Measurements from ENCODE around the gene DLK2. TPM values are rescaled to one million over a fixed set of nuclear protein-coding genes. Genes with fewer than 3 reads are reported as not detected.
A peak's percentile ranks its signal among the peaks of the same experiment; 100 is the strongest.

DLK2 gene
- total RNA-seq, 2 experiments from 2014 or later, result 0.19 to 0.36 TPM

- no peak overlapping the region for H3K4me3 ChIP-seq (ENCODE audit: low read length)
- ChIA-PET CTCF (no interaction called here), POLR2A (no interaction called here)
- peaks cover 48% of the 10 kb centered on the region for H3K36me3 ChIP-seq (ENCODE audit: insufficient read depth, low read length)
- no peak for TF ChIP-seq CTCF (IDR thresholded peaks at IDR 0.05)
- Mint-ChIP-seq H3K27ac (no peak overlapping the region), H3K27me3 (no peaks in the 10 kb centered on the region), H3K9me3 (no peaks in the 10 kb centered on the region), H3K4me1 (ENCODE audit: low read depth) (peaks cover 17% of the 10 kb centered on the region), H3K36me3 (ENCODE audit: low read depth) (peaks cover 56% of the 10 kb centered on the region), H3K4me3 (peak overlapping the region; percentile 11)
- DNase-seq, result no peak
- H3K27me3 ChIP-seq (ENCODE audit: control insufficient read depth in 1 of 2, insufficient read depth in 2 of 2, low read length in 2 of 2), result no peaks in the 10 kb centered on the region
- H3K9me3 ChIP-seq (ENCODE audit: control insufficient read depth in 1 of 2, insufficient read depth in 1 of 2, low read length in 2 of 2), result no peaks in the 10 kb centered on the region
- ATAC-seq (ENCODE audit: poor library complexity), result no peak
- H3K27ac ChIP-seq (ENCODE audit: low read depth in 1 of 2, low read length in 2 of 2), result no peak overlapping the region
- intact Hi-C loops (cut with DNase I, micrococcal nuclease), result no loop called here
- peaks cover 19% of the 10 kb centered on the region for H3K4me1 ChIP-seq (ENCODE audit: insufficient read depth, low read length)
These were observed 4.0 kb downstream of the DLK2 start for GRCh38 chr6:43451348-43451747.

- no peaks in the 10 kb centered on the region for H3K9me3 Mint-ChIP-seq
- H3K27me3 Mint-ChIP-seq, result no peaks in the 10 kb centered on the region
- no peaks in the 10 kb centered on the region for H3K27me3 ChIP-seq (ENCODE audit: control insufficient read depth in 1 of 2, insufficient read depth in 2 of 2, low read length in 2 of 2)
- H3K27ac Mint-ChIP-seq, result no peak overlapping the region
- no peak overlapping the region for H3K27ac ChIP-seq (ENCODE audit: low read depth in 1 of 2, low read length in 2 of 2)
- no peak for TF ChIP-seq CTCF (IDR thresholded peaks at IDR 0.05)
- H3K4me1 Mint-ChIP-seq (ENCODE audit: low read depth), result peaks cover 10% of the 10 kb centered on the region
- H3K4me3 Mint-ChIP-seq, result no peak overlapping the region
- ChIA-PET CTCF (no interaction called here), POLR2A (no interaction called here)
- DNase-seq, result no peak
- peaks cover 54% of the 10 kb centered on the region for H3K36me3 ChIP-seq (ENCODE audit: insufficient read depth, low read length)
- intact Hi-C loops (cut with DNase I, micrococcal nuclease), result no loop called here
- no peaks in the 10 kb centered on the region for H3K9me3 ChIP-seq (ENCODE audit: control insufficient read depth in 1 of 2, insufficient read depth in 1 of 2, low read length in 2 of 2)
- H3K4me1 ChIP-seq (ENCODE audit: insufficient read depth, low read length), result peaks cover 12% of the 10 kb centered on the region
- H3K36me3 Mint-ChIP-seq (ENCODE audit: low read depth), result peaks cover 63% of the 10 kb centered on the region
- ATAC-seq (ENCODE audit: poor library complexity), result no peak
- no peak overlapping the region for H3K4me3 ChIP-seq (ENCODE audit: low read length)
These were observed 4.6 kb downstream of the DLK2 start for GRCh38 chr6:43450699-43451131.

GRCh38 chr6:43448916-43449315 is 6.4 kb downstream of the DLK2 start:
- ChIA-PET CTCF (no interaction called here), POLR2A (no interaction called here)
- ATAC-seq (ENCODE audit: poor library complexity) (no peak), DNase-seq (no peak)
- peaks cover 1% of the 10 kb centered on the region for H3K4me1 Mint-ChIP-seq (ENCODE audit: low read depth)
- Histone ChIP-seq H3K36me3 (ENCODE audit: insufficient read depth, low read length) (peaks cover 71% of the 10 kb centered on the region), H3K4me3 (ENCODE audit: low read length) (no peak overlapping the region), H3K4me1 (ENCODE audit: insufficient read depth, low read length) (no peaks in the 10 kb centered on the region), H3K27me3 (ENCODE audit: control insufficient read depth in 1 of 2, insufficient read depth in 2 of 2, low read length in 2 of 2) (no peaks in the 10 kb centered on the region), H3K27ac (ENCODE audit: low read depth in 1 of 2, low read length in 2 of 2) (no peak overlapping the region), H3K9me3 (ENCODE audit: control insufficient read depth in 1 of 2, insufficient read depth in 1 of 2, low read length in 2 of 2) (no peaks in the 10 kb centered on the region)
- no peaks in the 10 kb centered on the region for H3K9me3 Mint-ChIP-seq
- peaks cover 79% of the 10 kb centered on the region for H3K36me3 Mint-ChIP-seq (ENCODE audit: low read depth)
- no peaks in the 10 kb centered on the region for H3K27me3 Mint-ChIP-seq
- peak overlapping the region; percentile 30 for H3K27ac Mint-ChIP-seq
- H3K4me3 Mint-ChIP-seq, result no peak overlapping the region
- TF ChIP-seq CTCF (IDR thresholded peaks at IDR 0.05), result no peak
- intact Hi-C loops (cut with DNase I, micrococcal nuclease), result no loop called here
